ENCODE results near the gene TRIP6. TPM values are rescaled to one million over a fixed set of nuclear protein-coding genes. Genes with fewer than 3 reads are reported as not detected.
A peak's percentile ranks its signal among the peaks of the same experiment; 100 is the strongest.

The TRIP6 gene
- total RNA-seq, 1 donor from 2014 or later: 99.9 TPM

DNA sequence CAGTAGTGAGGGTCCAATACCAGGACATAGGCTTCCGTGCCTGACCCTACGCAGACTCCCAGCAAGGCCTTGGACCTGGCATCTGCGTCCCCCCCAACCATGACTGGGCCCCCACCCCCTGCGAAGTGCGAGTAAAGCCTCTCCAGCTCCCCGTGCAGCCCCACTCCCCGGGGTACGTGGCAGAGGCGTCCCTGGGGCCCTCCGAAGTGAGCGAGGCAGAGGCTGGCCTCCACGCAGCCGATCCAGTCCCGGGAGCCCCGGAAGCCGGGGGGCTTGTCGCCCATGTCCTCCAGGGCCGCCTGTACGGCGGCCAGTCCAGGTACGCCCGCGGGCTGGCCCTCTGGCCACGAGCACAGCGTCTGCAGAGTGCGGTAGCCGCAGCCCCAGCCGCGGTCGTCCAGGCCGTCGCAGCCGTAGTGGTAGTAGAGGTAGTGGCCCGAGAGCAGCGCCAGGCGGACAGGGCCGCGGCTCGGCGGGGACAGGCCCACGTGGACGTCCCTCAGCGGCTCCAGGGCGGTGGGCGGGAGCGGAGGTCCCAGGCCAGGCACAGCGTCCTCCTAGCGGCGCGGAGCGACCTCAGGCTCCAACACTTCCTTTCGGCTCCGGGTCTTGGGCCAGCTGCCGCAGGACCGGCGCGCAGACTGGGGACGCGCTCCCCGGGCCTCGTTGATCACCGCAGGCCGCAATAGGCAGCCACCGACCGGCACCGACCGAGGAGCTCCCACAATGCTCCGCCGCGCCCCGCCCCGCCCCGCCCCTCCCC, 22.0 kb downstream of the TRIP6 start, which contains the start of gene UFSP1:
Gene UFSP1, minus strand, starts transcription at position 728 of the 763 bp plus-strand sequence. Its CDS starts 444 bp downstream, at position 284.
- H4K20me1 ChIP-seq (ENCODE audit: insufficient read depth, low read length): peaks cover 46% of the 10 kb centered on the region
- H3K4me2 ChIP-seq (ENCODE audit: low read length): peak within 1 kb of the TSS; percentile 96
- peak within 1 kb of the TSS; percentile 73 for H3K27ac ChIP-seq (ENCODE audit: low read depth, low read length)
- DNase-seq (ENCODE audit: low read depth) (no peak), FAIRE-seq (no peak)
- peak within 1 kb of the TSS; percentile 86 for H3K9ac ChIP-seq (ENCODE audit: low read length)
- peak within 1 kb of the TSS; percentile 89 for H3K4me3 Mint-ChIP-seq (ENCODE audit: unreplicated experiment)
- H3K9me3 Mint-ChIP-seq (ENCODE audit: unreplicated experiment): no peaks in the 10 kb centered on the region
- peak within 1 kb of the TSS; percentile 63 for H3K4me3 ChIP-seq (ENCODE audit: insufficient read depth, low read depth, low read length)
- peaks cover 20% of the 10 kb centered on the region for H3K4me1 Mint-ChIP-seq (ENCODE audit: low read depth, unreplicated experiment)
- no peaks in the 10 kb centered on the region for H3K27me3 ChIP-seq (ENCODE audit: insufficient read depth, low read length)
- H3K36me3 ChIP-seq (ENCODE audit: insufficient read depth, low read length): peaks cover 25% of the 10 kb centered on the region
- peak within 1 kb of the TSS; percentile 96 for H3K27ac Mint-ChIP-seq (ENCODE audit: unreplicated experiment)
- peaks cover under 1% of the 10 kb centered on the region for H3K27me3 Mint-ChIP-seq (ENCODE audit: low read depth, unreplicated experiment)
- H3K9me3 ChIP-seq (ENCODE audit: insufficient read depth, low read depth, low read length): no peaks in the 10 kb centered on the region
- H3K79me2 ChIP-seq (ENCODE audit: insufficient read depth, low read length): peaks cover 43% of the 10 kb centered on the region
- peak within 1 kb of the TSS; percentile 60 for H2AFZ ChIP-seq (ENCODE audit: low read depth, low read length)
- H3K4me1 ChIP-seq (ENCODE audit: insufficient read depth, low read length): peaks cover 38% of the 10 kb centered on the region
- H3K36me3 Mint-ChIP-seq (ENCODE audit: low read depth, unreplicated experiment): peaks cover 21% of the 10 kb centered on the region
- TF ChIP-seq, protein P1, sequence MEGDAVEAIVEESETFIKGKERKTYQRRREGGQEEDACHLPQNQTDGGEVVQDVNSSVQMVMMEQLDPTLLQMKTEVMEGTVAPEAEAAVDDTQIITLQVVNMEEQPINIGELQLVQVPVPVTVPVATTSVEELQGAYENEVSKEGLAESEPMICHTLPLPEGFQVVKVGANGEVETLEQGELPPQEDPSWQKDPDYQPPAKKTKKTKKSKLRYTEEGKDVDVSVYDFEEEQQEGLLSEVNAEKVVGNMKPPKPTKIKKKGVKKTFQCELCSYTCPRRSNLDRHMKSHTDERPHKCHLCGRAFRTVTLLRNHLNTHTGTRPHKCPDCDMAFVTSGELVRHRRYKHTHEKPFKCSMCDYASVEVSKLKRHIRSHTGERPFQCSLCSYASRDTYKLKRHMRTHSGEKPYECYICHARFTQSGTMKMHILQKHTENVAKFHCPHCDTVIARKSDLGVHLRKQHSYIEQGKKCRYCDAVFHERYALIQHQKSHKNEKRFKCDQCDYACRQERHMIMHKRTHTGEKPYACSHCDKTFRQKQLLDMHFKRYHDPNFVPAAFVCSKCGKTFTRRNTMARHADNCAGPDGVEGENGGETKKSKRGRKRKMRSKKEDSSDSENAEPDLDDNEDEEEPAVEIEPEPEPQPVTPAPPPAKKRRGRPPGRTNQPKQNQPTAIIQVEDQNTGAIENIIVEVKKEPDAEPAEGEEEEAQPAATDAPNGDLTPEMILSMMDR (IDR thresholded peaks at IDR 0.05; ENCODE audit: insufficient read depth, low read depth, low read length): no peak
- no peak for TF ChIP-seq EZH2 (IDR thresholded peaks at IDR 0.05; ENCODE audit: insufficient read depth, low read length)

GRCh38 chr7:100890653-100891567, 23.7 kb downstream of the TRIP6 start:
- Mint-ChIP-seq H3K36me3 (ENCODE audit: low read depth, unreplicated experiment) (peaks cover 15% of the 10 kb centered on the region), H3K27ac (ENCODE audit: unreplicated experiment) (peak overlapping the region; percentile 96), H3K4me3 (ENCODE audit: unreplicated experiment) (peak overlapping the region; percentile 89), H3K4me1 (ENCODE audit: low read depth, unreplicated experiment) (peaks cover 21% of the 10 kb centered on the region), H3K9me3 (ENCODE audit: unreplicated experiment) (no peaks in the 10 kb centered on the region), H3K27me3 (ENCODE audit: low read depth, unreplicated experiment) (peaks cover 2% of the 10 kb centered on the region)
- Histone ChIP-seq H3K9me3 (ENCODE audit: insufficient read depth, low read depth, low read length) (no peaks in the 10 kb centered on the region), H3K27me3 (ENCODE audit: insufficient read depth, low read length) (peaks cover under 1% of the 10 kb centered on the region), H3K4me3 (ENCODE audit: insufficient read depth, low read depth, low read length) (peak overlapping the region; percentile 45), H4K20me1 (ENCODE audit: insufficient read depth, low read length) (peaks cover 28% of the 10 kb centered on the region), H3K27ac (ENCODE audit: low read depth, low read length) (peak overlapping the region; percentile 68), H3K36me3 (ENCODE audit: insufficient read depth, low read length) (peaks cover 18% of the 10 kb centered on the region), H3K4me1 (ENCODE audit: insufficient read depth, low read length) (peaks cover 40% of the 10 kb centered on the region), H3K4me2 (ENCODE audit: low read length) (peak overlapping the region; percentile 96), H2AFZ (ENCODE audit: low read depth, low read length) (peak overlapping the region; percentile 49), H3K9ac (ENCODE audit: low read length) (peak overlapping the region; percentile 74), H3K79me2 (ENCODE audit: insufficient read depth, low read length) (peaks cover 36% of the 10 kb centered on the region)
- FAIRE-seq (no peak), DNase-seq (ENCODE audit: low read depth) (no peak)
- TF ChIP-seq, protein P1 (IDR thresholded peaks at IDR 0.05; ENCODE audit: insufficient read depth, low read depth, low read length): no peak
- TF ChIP-seq EZH2 (IDR thresholded peaks at IDR 0.05; ENCODE audit: insufficient read depth, low read length): no peak

Measured in astrocyte (in vitro differentiated cells and primary cell).